DMS153 treated with DMSO at 0.1 percent for 48 hours (cell line): ENCODE data around the gene RARRES2.
"Not testable (repeated sequence)": the region's sequence is repeated elsewhere in the genome, so short reads cannot be mapped to it uniquely, and the experiment has no call there.

ENCODE experiments used
- DNase-seq: peaks from one replicate; lab custom pipeline; 2025; ENCODE audit not compliant: unreplicated experiment; lab: John Stamatoyannopoulos, UW

The RARRES2 gene

GRCh38 chr7:150322114-150322832, 19.2 kb downstream of the RARRES2 start:
- DNase-seq, result no peak

- no peak for DNase-seq
Measured at GRCh38 chr7:150321788-150322113, 19.7 kb downstream of the RARRES2 start.

- no peak for DNase-seq
Measured at GRCh38 chr7:150317748-150318444, 23.5 kb downstream of the RARRES2 start.

GRCh38 chr7:150316987-150317386, 24.4 kb downstream of the RARRES2 start:
- not testable (repeated sequence) for DNase-seq

- DNase-seq, result no peak
Measured at GRCh38 chr7:150314639-150315239, 26.7 kb downstream of the RARRES2 start.

GRCh38 chr7:150313870-150314269, 27.6 kb downstream of the RARRES2 start:
- DNase-seq, result no peak

GRCh38 chr7:150313367-150313809, 28.0 kb downstream of the RARRES2 start:
- no peak for DNase-seq

- DNase-seq, result not testable (repeated sequence)
Measured at GRCh38 chr7:150312649-150313366, 28.6 kb downstream of the RARRES2 start.

- no peak for DNase-seq
Measured at GRCh38 chr7:150311711-150312110, 29.7 kb downstream of the RARRES2 start.

GRCh38 chr7:150311146-150311545, 30.3 kb downstream of the RARRES2 start:
- DNase-seq, result no peak

- no peak for DNase-seq
Measured at GRCh38 chr7:150308575-150308974, 32.9 kb downstream of the RARRES2 start.

- DNase-seq, result no peak
Measured at GRCh38 chr7:150307904-150308303, 33.5 kb downstream of the RARRES2 start.

- no peak for DNase-seq
Measured at GRCh38 chr7:150307129-150307528, 34.3 kb downstream of the RARRES2 start.

- DNase-seq, result not testable (repeated sequence)
Measured at GRCh38 chr7:150306377-150306776, 35.1 kb downstream of the RARRES2 start.

GRCh38 chr7:150305903-150306284, 35.5 kb downstream of the RARRES2 start:
- not testable (repeated sequence) for DNase-seq

- not testable (repeated sequence) for DNase-seq
Measured at GRCh38 chr7:150305259-150305902, 36.0 kb downstream of the RARRES2 start.

- DNase-seq, result not testable (repeated sequence)
Measured at GRCh38 chr7:150304499-150305258, 36.8 kb downstream of the RARRES2 start.

- not testable (repeated sequence) for DNase-seq
Measured at GRCh38 chr7:150302908-150303310, 38.5 kb downstream of the RARRES2 start.

GRCh38 chr7:150297978-150298377, 43.5 kb downstream of the RARRES2 start:
- not testable (repeated sequence) for DNase-seq

GRCh38 chr7:150296802-150297201, 44.6 kb downstream of the RARRES2 start:
- DNase-seq, result not testable (repeated sequence)
